Astrocyte of the hippocampus (primary cell): Measurements from ENCODE around the gene SEL1L3.
"Not testable (repeated sequence)": the region's sequence is repeated elsewhere in the genome, so short reads cannot be mapped to it uniquely, and the experiment has no call there.

ENCODE experiments used
- DNase-seq: peaks from one replicate; pipeline ENCODE4 v3.0.0; 2011; ENCODE audit warnings: low read depth, low spot score

SEL1L3 gene

GRCh38 chr4:25862411-25863346, at the start of gene SEL1L3:
SEL1L3 (minus strand) TSS chr4:25862988; CDS start chr4:25862836, 152 bp downstream.
- peak; percentile 31 for DNase-seq

GRCh38 chr4:25911356-25911755, 48.6 kb upstream of the SEL1L3 start:
- DNase-seq, result no peak

GRCh38 chr4:25908491-25908901, 45.7 kb upstream of the SEL1L3 start:
- DNase-seq, result peak; percentile 87

GRCh38 chr4:25906113-25906512, 43.3 kb upstream of the SEL1L3 start:
- not testable (repeated sequence) for DNase-seq

- no peak for DNase-seq
Measured at GRCh38 chr4:25905371-25905770, 42.6 kb upstream of the SEL1L3 start.

GRCh38 chr4:25904748-25905082, 41.9 kb upstream of the SEL1L3 start:
- no peak for DNase-seq

GRCh38 chr4:25903900-25904747, 41.3 kb upstream of the SEL1L3 start:
- no peak for DNase-seq

- DNase-seq, result peak; percentile 51
Measured at GRCh38 chr4:25901030-25901430, 38.2 kb upstream of the SEL1L3 start.

GRCh38 chr4:25900310-25900709, 37.5 kb upstream of the SEL1L3 start:
- DNase-seq, result no peak

- DNase-seq, result no peak
Measured at GRCh38 chr4:25896776-25897539, 34.2 kb upstream of the SEL1L3 start.

GRCh38 chr4:25892796-25893195, 30.0 kb upstream of the SEL1L3 start:
- DNase-seq, result no peak

- peak; percentile 10 for DNase-seq
Measured at GRCh38 chr4:25890571-25891485, 28.0 kb upstream of the SEL1L3 start.

- no peak for DNase-seq
Measured at GRCh38 chr4:25889589-25890503, 27.1 kb upstream of the SEL1L3 start.

GRCh38 chr4:25888781-25889180, 26.0 kb upstream of the SEL1L3 start:
- peak; percentile 23 for DNase-seq

- DNase-seq, result peak; percentile 19
Measured at GRCh38 chr4:25884031-25884782, 21.4 kb upstream of the SEL1L3 start.

- DNase-seq, result no peak
Measured at GRCh38 chr4:25883565-25883964, 20.8 kb upstream of the SEL1L3 start.

GRCh38 chr4:25882226-25882625, 19.4 kb upstream of the SEL1L3 start:
- no peak for DNase-seq

- no peak for DNase-seq
Measured at GRCh38 chr4:25881193-25881592, 18.4 kb upstream of the SEL1L3 start.
